Hepatocyte (in vitro differentiated cells): ENCODE results near the gene ZHX3.

Experiments
- EZH2phosphoT487 ChIP-seq: fragments of 200-600 bp; sonication (generic); IDR thresholded peaks from one replicate; pipeline ENCODE4 v1.6.1; 2018; ENCODE audit warnings: antibody characterized with exemption, mild to moderate bottlenecking, low read depth, moderate library complexity; ENCODE audit not compliant: unreplicated experiment, severe bottlenecking
- TF ChIP-seq, protein P1 (sequence below): fragments of 200-600 bp; sonication (generic); IDR thresholded peaks from 2 replicates; pipeline ENCODE4 v1.5.1; 2016; ENCODE audit warnings: antibody characterized with exemption, mild to moderate bottlenecking; ENCODE audit not compliant: poor library complexity

DNA sequence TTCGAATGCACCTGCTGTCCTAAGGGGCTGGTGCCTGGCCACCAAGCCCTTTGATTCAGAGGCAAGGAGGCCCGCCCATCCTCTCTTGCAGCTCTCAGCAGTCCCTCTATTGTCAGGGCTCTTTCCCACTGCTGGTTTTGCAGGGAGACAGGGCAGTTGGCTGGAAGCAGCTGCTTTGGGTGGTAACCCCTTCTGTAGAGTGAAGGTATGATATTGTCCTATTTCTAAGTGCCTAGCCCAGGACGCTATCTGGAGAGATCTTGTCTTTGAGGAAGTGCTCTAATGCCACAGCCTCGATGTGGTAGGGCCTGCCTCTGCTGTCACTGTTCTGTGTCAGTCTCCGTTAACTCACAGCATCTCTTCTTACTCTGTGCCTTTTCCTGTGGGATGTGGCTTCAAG lies 174.6 kb downstream of the ZHX3 start:
- no peak for TF ChIP-seq EZH2phosphoT487
- TF ChIP-seq, protein P1, sequence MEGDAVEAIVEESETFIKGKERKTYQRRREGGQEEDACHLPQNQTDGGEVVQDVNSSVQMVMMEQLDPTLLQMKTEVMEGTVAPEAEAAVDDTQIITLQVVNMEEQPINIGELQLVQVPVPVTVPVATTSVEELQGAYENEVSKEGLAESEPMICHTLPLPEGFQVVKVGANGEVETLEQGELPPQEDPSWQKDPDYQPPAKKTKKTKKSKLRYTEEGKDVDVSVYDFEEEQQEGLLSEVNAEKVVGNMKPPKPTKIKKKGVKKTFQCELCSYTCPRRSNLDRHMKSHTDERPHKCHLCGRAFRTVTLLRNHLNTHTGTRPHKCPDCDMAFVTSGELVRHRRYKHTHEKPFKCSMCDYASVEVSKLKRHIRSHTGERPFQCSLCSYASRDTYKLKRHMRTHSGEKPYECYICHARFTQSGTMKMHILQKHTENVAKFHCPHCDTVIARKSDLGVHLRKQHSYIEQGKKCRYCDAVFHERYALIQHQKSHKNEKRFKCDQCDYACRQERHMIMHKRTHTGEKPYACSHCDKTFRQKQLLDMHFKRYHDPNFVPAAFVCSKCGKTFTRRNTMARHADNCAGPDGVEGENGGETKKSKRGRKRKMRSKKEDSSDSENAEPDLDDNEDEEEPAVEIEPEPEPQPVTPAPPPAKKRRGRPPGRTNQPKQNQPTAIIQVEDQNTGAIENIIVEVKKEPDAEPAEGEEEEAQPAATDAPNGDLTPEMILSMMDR, result no peak
